ENCODE data around the gene SOX6.

Gene SOX6

DNA sequence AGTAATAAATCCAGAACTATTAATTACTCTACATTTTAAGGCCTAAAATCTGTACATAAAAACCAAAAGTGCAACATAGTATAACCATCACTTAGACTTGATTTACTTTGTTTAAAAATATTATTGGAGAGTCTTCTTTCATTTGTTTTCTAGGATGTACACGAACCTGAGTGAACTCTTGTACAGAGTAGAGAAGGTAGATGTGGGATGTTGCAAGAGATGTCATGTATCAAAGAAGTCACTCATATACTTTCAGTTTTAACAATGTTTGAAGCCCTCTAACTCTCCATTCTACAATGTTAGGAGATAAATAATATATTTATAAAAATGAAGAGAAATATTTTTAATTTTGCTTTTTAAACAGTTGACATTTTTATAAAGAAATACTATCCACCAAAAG lies 38.6 kb downstream of the SOX6 start:
- DNase-seq (ENCODE audit: low read depth in 2 of 2), result no peak

DNA sequence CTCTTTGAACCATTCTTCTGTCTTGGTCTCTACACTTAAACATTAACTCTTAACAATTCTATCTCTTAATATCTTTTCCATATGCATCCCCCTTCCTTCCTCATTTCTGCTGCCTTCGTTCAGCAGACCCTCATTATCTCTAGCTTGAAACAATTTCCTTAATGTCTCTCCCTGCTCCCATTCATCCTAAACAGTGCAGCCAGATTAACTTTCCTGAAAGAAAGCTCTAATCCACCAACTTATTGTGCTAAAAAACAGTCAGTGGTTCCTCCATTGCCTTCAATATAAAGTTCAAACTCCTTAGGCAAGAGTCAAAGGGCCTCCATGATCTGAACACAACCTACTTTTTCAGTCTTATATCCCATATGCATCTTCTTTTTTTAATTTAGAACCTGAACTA lies 42.5 kb downstream of the SOX6 start:
- no peak for DNase-seq (ENCODE audit: low read depth in 2 of 2)

DNA sequence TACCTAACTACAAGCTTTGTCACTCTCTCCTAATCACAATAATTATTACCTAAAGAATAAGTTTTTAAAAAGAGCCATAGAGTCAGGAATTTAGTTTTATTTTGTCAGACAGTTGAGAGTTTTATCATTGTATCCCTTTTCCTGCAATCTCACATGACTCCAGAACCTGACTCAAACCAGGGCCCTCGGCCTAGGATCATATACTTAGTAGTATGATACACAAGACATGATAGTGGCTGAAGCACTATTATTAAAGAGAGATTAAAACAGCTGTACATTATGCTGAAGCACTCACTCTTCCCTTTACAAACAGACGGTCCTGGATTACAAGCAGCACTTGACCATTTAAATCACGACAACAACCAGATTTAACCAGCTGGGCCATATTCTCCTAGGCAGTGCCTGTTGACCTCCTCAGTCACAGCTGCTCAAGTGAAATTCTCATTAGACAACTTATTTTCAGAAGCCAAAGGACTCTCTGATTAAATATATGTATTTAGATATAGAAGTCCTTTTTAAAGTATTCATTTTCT lies 44.0 kb downstream of the SOX6 start:
- DNase-seq (ENCODE audit: low read depth in 2 of 2), result no peak

DNA sequence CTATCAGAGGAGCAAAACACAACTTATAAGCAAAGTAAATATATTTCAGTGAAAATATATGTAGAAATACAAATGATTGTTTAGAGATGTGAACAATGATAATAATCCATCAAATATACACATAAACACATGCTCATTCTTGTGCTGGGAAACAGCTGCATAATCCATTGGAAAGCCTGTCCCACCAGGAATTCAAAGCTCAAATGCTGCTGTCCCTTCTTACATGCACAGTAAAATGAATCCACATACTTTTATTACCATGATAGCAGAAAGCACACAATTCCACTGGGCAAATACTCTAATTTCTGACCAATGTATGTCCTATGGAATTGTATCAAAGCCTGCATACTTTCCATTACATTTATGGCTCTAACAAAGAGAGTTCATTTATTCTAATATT lies 44.5 kb downstream of the SOX6 start:
- no peak for DNase-seq (ENCODE audit: low read depth in 2 of 2)

DNA sequence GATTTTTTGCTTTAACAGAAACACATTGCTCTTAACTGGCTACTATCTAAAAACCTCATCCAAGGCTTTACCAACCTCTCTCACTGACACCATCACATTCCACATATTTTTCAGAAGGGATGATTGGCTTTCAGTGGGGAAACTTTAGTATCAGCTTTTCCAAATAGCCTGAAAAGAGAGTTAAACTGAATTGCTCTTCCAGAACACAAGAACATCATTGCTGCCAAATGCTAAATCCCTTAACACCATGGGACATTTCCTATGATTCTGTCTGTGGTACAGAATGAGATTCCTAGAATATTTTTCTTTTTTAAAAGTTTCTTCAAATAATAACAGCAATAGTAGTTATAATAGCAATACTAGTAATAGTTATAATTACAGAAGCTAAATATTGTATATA lies 45.4 kb downstream of the SOX6 start:
- DNase-seq (ENCODE audit: low read depth in 2 of 2), result peak in 1 of 2 experiments; percentile 9

DNA sequence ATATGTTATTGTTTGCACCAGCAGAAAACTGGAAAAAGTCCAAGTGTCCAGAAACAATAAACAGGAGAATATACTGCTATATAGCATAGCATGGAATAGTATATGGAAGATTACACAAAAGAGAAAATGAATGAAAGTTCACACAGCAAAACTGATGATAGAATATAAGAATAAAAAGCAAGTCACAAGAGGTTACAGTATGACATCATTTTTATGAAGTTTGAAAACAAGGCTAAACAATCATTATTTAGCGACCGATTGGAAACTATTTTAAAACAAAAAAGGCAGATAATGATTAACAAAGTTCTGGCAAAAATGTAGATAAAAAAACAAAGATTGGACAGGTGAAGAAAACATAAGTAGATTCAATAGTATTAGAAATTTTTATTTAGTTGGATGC lies 47.1 kb downstream of the SOX6 start:
- DNase-seq (ENCODE audit: low read depth in 2 of 2), result no peak

DNA sequence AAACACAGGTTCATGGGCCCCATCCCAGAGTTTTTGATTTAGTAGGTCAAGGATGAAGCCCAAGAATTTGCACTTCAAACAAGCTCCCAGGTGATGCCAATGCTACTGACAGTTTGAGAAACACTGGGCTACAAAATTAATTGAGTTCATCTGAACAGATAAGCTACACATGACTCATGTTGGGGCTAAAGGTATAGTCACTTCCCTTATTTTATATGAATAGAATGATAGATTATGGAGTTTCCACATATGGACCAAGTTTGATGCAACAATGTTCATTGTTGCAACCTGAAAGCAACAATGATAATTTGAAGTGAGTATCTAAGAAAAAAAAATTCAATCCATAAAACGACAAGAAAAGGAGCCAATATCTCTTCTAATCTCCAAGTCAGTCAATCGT lies 54.9 kb downstream of the SOX6 start:
- no peak for DNase-seq (ENCODE audit: low read depth in 2 of 2)

DNA sequence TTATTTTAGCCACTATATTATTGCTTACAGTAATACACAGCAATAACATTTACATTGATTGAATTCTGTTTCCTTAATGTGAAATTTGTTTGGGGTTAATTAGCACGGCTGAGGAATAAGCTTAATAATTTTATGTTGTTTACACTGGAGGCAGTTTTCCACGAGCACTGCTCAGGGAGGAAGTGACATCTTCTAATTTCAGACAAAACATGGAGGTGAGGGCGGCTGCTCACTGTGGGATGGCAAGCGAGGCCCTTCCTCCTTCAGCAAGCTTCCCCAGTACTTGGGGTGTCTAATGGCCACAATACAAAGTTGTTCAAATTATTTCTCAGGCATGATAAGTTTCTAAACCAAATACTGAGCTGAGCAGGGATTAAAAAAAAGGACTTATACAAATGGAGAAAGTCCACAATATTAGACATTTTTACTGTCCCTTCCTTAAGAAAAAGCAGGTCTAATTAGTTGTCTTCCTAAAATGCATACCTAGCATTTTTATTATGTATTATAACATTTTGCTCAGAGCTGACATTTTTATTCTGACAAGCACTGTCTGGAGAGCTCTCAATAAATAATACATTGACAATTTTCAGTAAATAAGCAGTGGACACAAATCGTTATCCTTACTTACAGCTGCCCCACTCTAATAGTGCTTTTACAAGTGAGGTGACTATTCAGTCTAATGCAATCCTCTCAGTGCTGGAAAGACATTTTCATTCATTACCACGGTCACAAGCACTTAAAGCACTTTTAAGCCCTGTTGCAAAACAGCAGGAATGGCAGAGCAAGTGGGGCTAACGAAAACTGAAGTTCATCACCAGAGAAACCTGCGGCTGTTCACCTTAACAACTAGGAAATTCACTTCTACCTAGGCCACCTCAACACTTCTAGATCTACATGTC lies 56.2 kb downstream of the SOX6 start:
- DNase-seq (ENCODE audit: low read depth in 2 of 2), result no peak

DNA sequence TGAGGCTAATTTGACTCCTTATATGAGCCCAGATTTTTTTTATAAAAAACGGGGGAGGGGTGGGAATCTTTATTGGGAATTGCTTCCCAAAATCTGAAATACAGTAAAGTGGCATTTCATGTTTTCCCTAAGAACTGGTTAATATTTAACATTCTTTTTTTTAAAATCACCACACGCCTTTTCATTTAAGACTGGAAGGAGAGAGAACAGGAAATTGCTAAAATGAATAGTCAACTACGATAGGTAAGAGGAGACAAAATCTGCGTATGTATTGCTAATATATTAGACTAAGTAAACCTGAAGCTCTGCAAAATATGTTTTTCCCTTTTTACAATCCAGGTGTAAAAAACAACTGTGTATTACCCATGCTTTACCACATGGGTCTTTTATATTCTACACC lies 57.0 kb downstream of the SOX6 start:
- DNase-seq (ENCODE audit: low read depth in 2 of 2), result no peak

DNA sequence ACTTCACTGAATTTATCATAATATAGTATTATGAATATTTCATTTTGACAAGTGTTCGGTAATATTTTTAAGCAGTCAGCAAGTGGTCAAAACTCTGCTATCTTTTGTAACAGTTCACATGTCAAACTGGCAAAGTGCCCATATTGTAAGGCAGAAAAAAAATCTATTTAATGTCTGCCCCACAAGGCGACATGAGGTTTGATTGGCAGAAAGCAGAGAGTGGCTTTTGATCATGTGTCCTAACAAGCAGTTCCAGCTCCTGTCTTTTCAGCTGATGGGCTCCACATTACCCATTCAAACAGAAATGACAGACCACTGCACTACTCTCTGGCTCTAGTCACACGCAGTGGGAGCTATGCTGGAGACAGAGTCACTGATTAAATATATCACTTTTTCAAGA lies 59.0 kb downstream of the SOX6 start:
- DNase-seq (ENCODE audit: low read depth in 2 of 2), result no peak

DNA sequence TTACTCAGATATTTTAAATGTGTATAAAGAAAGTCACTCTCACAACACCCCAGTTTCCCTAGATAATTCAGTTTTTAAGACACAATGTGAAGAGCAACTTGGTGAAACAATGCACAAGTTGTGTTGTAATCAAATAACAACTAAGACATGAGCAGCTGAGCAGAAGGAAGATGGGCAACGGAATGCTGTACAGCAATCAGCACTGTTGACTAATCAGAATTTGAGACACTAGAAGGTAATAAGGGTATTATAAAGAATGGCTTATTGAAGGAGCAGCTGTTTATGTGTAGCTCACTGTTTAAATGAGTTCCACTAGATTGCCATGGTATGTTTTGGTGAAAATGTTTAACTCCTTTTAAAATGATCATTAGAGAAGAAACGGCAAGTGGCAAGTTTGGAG lies 60.1 kb downstream of the SOX6 start:
- DNase-seq (ENCODE audit: low read depth in 2 of 2), result no peak

DNA sequence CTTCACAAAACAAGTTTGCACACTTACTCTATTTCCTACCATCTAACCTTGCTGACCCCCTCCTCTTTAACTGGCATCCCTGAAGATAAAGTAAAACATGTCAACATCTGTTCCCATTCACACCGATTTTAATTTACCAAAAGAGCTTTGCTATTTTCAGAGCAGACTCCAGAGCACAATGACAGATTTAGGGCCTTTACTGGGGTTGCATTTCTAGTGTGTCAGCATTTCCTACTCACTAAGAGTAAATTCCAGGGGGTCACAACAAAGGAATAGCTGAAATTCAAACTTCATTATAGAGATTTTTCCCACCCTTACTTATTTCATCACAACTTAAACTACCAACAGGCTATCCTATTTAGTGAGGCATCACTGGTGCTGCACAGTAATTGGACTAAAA lies 60.8 kb downstream of the SOX6 start:
- peak; percentile 24 to 44 for DNase-seq (ENCODE audit: low read depth in 2 of 2)

DNA sequence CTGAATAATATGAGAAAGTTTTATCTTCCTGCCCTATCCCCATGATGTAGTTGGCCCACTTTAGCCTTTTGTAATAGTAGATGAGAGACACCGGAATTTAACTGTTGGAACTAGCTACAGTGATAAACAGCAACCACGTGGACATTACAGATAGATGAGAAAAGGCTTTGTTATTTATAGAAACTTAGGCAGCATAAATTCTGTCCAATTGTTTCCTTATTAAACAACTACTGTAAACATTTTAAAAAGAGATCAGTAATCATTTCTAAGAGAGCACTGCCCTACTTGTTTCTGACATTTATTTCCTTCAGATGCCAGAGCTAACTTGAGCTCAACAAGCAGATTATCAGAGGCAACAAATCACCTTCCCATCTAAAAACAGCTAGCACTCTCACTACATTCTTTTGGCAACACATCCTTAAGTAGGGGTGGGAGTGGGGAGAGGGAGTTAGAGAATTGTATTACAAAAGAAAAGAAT lies 63.1 kb downstream of the SOX6 start:
- peak in 1 of 2 experiments; percentile 6 for DNase-seq (ENCODE audit: low read depth in 2 of 2)

DNA sequence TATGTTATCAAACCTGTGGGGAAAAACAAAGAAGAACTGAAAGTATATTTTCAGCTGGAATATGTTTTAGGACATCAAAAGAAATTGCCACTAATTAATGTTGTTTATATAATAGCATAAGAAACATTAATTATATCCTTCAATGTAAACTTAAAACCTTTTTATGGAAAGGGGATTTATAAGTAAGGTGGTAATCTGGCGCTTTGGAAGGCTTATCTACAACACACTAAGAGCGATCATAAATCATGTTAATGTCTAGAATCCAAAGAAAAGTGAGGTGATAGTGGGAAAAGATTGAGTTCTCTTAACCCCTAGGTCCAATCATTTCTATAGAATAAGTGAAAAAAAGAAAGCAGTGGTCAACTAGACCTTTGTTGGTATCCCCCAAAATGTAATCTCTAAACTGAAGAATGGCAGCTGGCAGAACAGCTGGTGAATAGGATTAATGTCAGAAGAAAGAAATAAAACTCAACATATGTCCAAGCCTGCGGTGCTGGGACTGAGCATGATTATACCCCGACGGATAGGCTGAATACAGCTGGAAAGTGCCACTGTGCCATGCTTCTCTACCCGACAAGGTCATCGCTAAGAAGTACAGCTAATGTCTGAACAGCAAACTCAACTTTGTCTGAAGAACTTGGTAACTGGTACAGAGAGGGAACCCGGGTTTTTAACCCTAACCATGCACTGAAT lies 64.0 kb downstream of the SOX6 start:
- no peak for DNase-seq (ENCODE audit: low read depth in 2 of 2)

DNA sequence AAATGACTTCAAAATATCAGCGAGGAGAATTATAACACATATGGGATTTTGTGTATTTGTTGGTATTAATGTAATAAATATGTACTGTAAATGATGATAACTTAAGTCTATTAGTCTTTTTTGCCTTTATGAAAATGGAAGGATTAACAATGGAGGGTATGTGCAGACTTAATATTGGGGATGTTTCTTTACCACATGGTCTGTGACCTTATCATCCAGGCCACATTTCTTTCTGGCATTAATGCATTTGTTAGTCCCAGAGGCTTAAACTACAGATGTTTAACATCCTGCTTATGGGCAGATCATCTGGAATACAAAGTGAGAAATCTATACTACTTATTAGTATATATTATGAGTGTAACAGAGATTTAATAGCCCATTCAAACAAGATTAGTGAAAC lies 64.6 kb downstream of the SOX6 start:
- DNase-seq (ENCODE audit: low read depth in 2 of 2), result no peak

DNA sequence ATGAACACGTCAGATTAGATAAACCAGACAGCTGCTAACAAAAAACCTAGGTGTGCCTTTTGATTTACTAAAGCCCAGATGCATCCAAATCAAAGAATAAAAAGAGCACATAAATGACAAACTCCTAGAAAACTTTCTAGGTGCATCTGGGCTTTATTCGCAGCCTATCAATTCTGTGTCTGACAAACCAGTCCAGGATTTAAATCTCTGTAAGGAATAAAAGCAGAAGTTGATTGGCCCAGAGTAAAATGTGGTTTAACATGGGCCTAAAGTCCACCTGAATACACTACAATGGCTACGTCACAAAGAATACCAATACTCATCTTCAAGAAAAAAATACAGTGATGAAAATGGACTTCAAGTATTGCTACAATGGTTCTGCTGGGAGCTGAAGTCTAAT lies 66.8 kb downstream of the SOX6 start:
- DNase-seq (ENCODE audit: low read depth in 2 of 2), result no peak

DNA sequence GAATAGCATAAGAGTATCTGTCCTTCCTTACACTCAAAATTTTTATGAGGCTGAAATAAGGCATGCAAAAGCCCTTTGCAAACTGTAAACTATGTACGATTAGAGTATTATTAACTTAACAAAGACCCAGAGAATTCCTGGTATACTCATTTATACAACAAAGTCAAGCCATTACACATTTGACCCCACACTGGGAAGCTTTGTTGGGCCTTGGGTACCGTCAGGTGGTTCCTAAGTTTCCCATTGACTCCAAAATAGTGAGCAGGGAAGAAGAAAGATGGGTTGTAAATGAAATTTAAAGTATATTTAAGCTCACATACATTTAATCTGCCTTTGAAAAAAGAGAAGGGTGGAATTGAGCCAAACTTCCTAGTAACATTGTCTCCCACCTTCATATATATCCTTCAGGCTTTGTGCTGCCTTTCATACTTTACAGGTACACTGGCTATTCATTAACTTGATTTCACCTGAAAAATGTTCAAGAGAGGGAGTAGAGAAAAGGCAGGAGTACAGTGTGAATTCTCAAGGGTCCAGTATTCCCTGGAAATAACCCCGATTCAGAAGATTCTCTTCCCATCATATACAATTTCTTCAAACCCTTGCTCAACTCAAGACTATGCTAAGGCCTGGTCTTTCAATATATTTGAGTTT lies 68.6 kb downstream of the SOX6 start:
- DNase-seq (ENCODE audit: low read depth in 2 of 2), result no peak

DNA sequence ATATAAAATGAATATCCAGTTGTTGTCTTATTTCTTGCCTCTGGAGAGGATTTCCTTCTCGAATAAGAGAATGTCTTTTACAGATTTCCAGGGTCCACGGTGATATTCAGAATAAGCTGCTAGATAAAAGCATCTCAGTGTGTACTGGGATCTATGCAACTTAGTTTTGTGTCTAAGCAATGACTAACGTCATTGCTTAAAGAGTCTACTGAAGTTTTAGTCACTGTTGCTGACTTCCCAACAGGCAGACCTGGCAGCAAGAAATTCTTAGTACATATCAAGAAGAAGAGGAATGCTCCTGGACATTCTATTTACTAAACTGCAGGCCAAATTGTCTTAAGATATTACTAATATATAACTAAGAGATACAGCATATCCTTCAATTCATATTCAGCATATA lies 70.3 kb downstream of the SOX6 start:
- no peak for DNase-seq (ENCODE audit: low read depth in 2 of 2)

DNA sequence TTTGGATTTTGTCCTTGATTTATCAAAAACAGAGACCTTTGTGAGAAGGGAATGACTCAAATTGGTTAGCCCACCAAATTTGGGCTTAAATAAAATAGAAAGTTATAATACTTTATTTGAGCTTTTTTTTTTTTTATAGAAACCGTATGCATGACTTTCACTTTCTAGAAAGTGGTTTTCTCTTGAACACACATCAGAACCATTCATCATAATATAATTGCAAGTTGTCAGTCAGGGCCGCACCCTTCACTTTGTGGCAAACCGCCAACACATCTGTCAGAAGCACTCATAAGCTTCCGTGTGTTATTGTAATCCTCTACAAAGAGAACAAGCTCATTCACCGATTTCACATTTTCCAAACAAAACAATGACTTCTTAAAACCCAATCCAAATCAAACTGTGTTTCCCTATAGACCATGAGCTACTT lies 76.1 kb downstream of the SOX6 start:
- no peak for DNase-seq (ENCODE audit: low read depth in 2 of 2)

DNA sequence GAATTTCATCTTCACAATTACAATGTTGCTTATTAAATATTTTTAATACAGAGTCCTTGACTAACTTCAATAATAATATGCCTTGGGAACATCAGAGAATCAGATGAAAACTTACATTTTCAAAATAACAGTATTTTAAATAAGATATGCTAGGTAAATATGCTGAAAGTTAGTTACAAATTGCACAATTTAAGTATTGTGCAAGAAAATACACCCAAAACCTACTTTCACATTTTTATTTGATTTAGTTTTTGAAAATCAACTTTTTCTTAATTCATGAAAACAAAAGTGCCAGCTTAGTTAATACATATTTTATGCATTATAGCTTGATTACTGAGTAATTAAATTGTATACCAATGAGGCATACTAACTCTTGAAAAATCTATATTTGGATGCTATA lies 76.8 kb downstream of the SOX6 start:
- DNase-seq (ENCODE audit: low read depth in 2 of 2), result no peak

DNA sequence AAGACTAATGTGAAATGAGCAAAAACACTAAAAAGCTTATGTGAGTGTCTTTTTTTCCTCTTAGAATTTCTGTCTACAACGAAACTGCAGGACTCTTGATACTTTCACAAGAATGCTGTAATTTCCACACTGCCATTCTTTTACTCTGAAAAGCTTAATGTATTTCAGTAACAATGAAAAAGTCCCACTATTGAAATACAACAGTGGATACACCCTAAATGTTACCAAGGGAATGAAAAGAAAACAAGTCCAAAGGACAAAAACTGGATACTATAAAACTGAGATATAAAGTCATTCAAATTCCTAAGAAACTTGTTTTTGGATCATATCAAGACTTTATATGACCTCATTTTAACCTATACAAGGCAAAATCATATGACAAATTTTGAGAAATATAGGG lies 77.4 kb downstream of the SOX6 start:
- DNase-seq (ENCODE audit: low read depth in 2 of 2), result no peak

DNA sequence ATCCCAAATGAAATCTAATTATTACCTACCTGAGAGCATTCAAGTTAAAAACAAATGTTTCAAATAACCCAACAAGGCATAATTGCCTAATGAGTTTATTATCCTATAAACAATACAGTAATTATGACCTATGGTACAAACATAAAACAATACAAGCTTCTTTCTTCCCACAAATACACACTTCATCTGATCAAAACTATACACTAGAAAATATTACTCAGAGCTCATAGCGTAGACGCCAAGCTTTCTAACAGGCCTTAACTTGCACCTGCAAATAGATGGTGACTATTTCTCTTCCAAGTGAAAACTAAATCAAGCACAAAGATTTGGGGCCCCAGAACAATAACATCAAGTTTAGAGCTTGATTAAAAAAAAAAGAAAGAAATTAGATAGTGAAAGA lies 78.1 kb downstream of the SOX6 start:
- DNase-seq (ENCODE audit: low read depth in 2 of 2), result no peak

Data from fibroblast of skin of left quadriceps (primary cell).